A673 (cell line): ENCODE results near the gene P2RX2. TPM values are rescaled to one million over a fixed set of nuclear protein-coding genes. Genes with fewer than 3 reads are reported as not detected.

ENCODE experiments used
- BruUV-seq: library from RNA; stranded (reverse); fragments of 400-500 nt; replicated peaks from 2 replicates; lab custom pipeline; 2021; lab: Mats Ljungman, UMichigan
- CTCF ChIA-PET: fragments of 300-600 bp; sonication (Branson Sonifier 250); formaldehyde crosslinking; loops from one replicate; lab custom pipeline; 2022; ENCODE audit warnings: antibody characterized with exemption; lab: Charles Lee
- POLR2A ChIA-PET: fragments of 300-600 bp; sonication (Branson Sonifier 250); formaldehyde crosslinking; loops from one replicate; lab custom pipeline; 2022; ENCODE audit warnings: antibody characterized with exemption; ENCODE audit not compliant: low non-redundant PET; lab: Charles Lee
- DNase-seq: peaks from one replicate; pipeline ENCODE4 v3.0.0-alpha.2; 2015; ENCODE audit warnings: low spot score
- H3K27ac ChIP-seq: fragments of 200-600 bp; sonication (generic); 2 replicates; pipeline ENCODE4 v1.5.1; 2016; ENCODE audit warnings: mixed run types, low read depth, mild to moderate bottlenecking, mixed read lengths, antibody characterized with exemption, low read length; ENCODE audit not compliant: poor library complexity, severe bottlenecking
- H3K27me3 ChIP-seq: fragments of 200-600 bp; sonication (generic); replicated peaks from 2 replicates; pipeline ENCODE4 v1.6.1; 2017; ENCODE audit warnings: mixed run types, low read depth, mild to moderate bottlenecking, mixed read lengths, antibody characterized with exemption, low read length; ENCODE audit not compliant: insufficient read depth, poor library complexity
- H3K36me3 ChIP-seq: fragments of 200-600 bp; sonication (generic); 2 replicates; pipeline ENCODE4 v1.6.1; 2016; ENCODE audit warnings: mixed run types, mild to moderate bottlenecking, mixed read lengths, antibody characterized with exemption, low read length; ENCODE audit not compliant: insufficient read depth, poor library complexity, severe bottlenecking
- H3K4me1 ChIP-seq: fragments of 200-600 bp; sonication (generic); 2 replicates; pipeline ENCODE4 v1.6.1; 2017; ENCODE audit warnings: mixed run types, mild to moderate bottlenecking, mixed read lengths, antibody characterized with exemption, low read length; ENCODE audit not compliant: insufficient read depth, poor library complexity, severe bottlenecking
- H3K4me3 ChIP-seq: fragments of 200-600 bp; sonication (generic); 2 replicates; pipeline ENCODE4 v1.5.1; 2016; ENCODE audit warnings: low read depth, mixed run types, mild to moderate bottlenecking, mixed read lengths, low read length; ENCODE audit not compliant: poor library complexity, severe bottlenecking
- H3K9me3 ChIP-seq: fragments of 200-600 bp; sonication (generic); 2 replicates; pipeline ENCODE4 v1.6.1; 2016; ENCODE audit warnings: mixed run types, low read depth, mild to moderate bottlenecking, mixed read lengths, antibody characterized with exemption, low read length; ENCODE audit not compliant: poor library complexity, severe bottlenecking
- CTCF ChIP-seq: fragments of 300-800, 200-600 bp; sonication (generic); conservative IDR thresholded peaks from 2 replicates; pipeline ENCODE4 v1.5.1; 2017; ENCODE audit warnings: low read depth, mild to moderate bottlenecking, antibody characterized with exemption, low read length, moderate library complexity, mixed read lengths
- EZH2 ChIP-seq: fragments of 200-600 bp; sonication (generic); IDR thresholded peaks from 2 replicates; pipeline ENCODE4 v1.6.1; 2017; ENCODE audit warnings: borderline replicate concordance, low read depth, mild to moderate bottlenecking, mixed read lengths, antibody characterized with exemption, low read length; ENCODE audit not compliant: poor library complexity, severe bottlenecking
- intact Hi-C: fragments of 100-400 bp; cut with micrococcal nuclease; formaldehyde crosslinking; loops from one replicate; pipeline ENCODE4 v1.10.0; 2022; ENCODE audit not compliant: unreplicated experiment
- total RNA-seq: library from RNA; stranded (reverse); gene quantifications from 2 replicates; pipeline ENCODE4 v1.2.3, GENCODE V29; 2021

Gene P2RX2
- total RNA-seq, 1 experiment from 2014 or later, result not detected

GRCh38 chr12:132583736-132584135, 34.8 kb upstream of the P2RX2 start:
- H3K4me1 ChIP-seq, result no peaks in the 10 kb centered on the region
- H3K4me3 ChIP-seq, result no peak overlapping the region
- no peak for DNase-seq
- BruUV-seq, result TSS peak; percentile 73
- intact Hi-C loops, result no loop called here
- H3K27ac ChIP-seq, result no peak overlapping the region
- H3K9me3 ChIP-seq, result no peaks in the 10 kb centered on the region
- no peaks in the 10 kb centered on the region for H3K27me3 ChIP-seq
- H3K36me3 ChIP-seq, result peaks cover 15% of the 10 kb centered on the region
- POLR2A ChIA-PET, result no interaction called here
- CTCF ChIA-PET, result no interaction called here
- TF ChIP-seq CTCF, result no peak
- no peak for TF ChIP-seq EZH2

GRCh38 chr12:132584429-132584828, 34.1 kb upstream of the P2RX2 start:
- no TSS peak for BruUV-seq
- POLR2A ChIA-PET, result no interaction called here
- no peak for DNase-seq
- intact Hi-C loops, result no loop called here
- H3K27me3 ChIP-seq, result no peaks in the 10 kb centered on the region
- TF ChIP-seq EZH2, result no peak
- no peak for TF ChIP-seq CTCF
- no peaks in the 10 kb centered on the region for H3K9me3 ChIP-seq
- peaks cover 13% of the 10 kb centered on the region for H3K36me3 ChIP-seq
- H3K4me1 ChIP-seq, result no peaks in the 10 kb centered on the region
- no peak overlapping the region for H3K27ac ChIP-seq
- CTCF ChIA-PET, result no interaction called here
- no peak overlapping the region for H3K4me3 ChIP-seq

- H3K27ac ChIP-seq, result no peak overlapping the region
- no peaks in the 10 kb centered on the region for H3K27me3 ChIP-seq
- no peak for DNase-seq
- ChIA-PET POLR2A (no interaction called here), CTCF (no interaction called here)
- no peaks in the 10 kb centered on the region for H3K4me1 ChIP-seq
- BruUV-seq, result no TSS peak
- no peaks in the 10 kb centered on the region for H3K9me3 ChIP-seq
- H3K4me3 ChIP-seq, result no peak overlapping the region
- TF ChIP-seq EZH2, result no peak
- TF ChIP-seq CTCF, result no peak
- intact Hi-C loops, result no loop called here
- H3K36me3 ChIP-seq, result peaks cover 11% of the 10 kb centered on the region
These were observed 33.4 kb upstream of the P2RX2 start for GRCh38 chr12:132585177-132585576.
